Measurements from ENCODE around the gene ARRDC4.

Gene ARRDC4

GRCh38 chr15:97960364-97961066, at the start of gene ARRDC4:
TSS of gene ARRDC4 (plus strand) at chr15:97960703. CDS start at chr15:97960862, 159 bp downstream.
- TF ChIP-seq SP1 (IDR thresholded peaks at IDR 0.05) (no peak), LEF1 (IDR thresholded peaks at IDR 0.05; ENCODE audit: borderline replicate concordance) (peak; percentile 99), PKNOX1 (IDR thresholded peaks at IDR 0.05) (peak; percentile 85), FOXM1 (IDR thresholded peaks at IDR 0.05; ENCODE audit: borderline replicate concordance) (peak; percentile 83), L3MBTL2 (conservative IDR thresholded peaks at IDR 0.05) (peak; percentile 56)
- ChIA-PET CTCF (no interaction called here), POLR2A (no interaction called here)
- peak; percentile 95 for DNase-seq (ENCODE audit: extremely low spot score)

GRCh38 chr15:97914711-97915110, 45.8 kb upstream of the ARRDC4 start:
- no peak for DNase-seq (ENCODE audit: extremely low spot score)
- CTCF ChIA-PET, result no interaction called here
- POLR2A ChIA-PET, result no interaction called here
- TF ChIP-seq TARDBP (IDR thresholded peaks at IDR 0.05), result no peak

- TF ChIP-seq SP1 (IDR thresholded peaks at IDR 0.05) (no peak), CTBP1 (IDR thresholded peaks at IDR 0.05; ENCODE audit: borderline replicate concordance) (no peak), FOXA1 (IDR thresholded peaks at IDR 0.05) (no peak)
- POLR2A ChIA-PET, result no interaction called here
- CTCF ChIA-PET, result no interaction called here
- DNase-seq (ENCODE audit: extremely low spot score), result no peak
Observed at GRCh38 chr15:97915261-97915660, 45.2 kb upstream of the ARRDC4 start.

GRCh38 chr15:97921296-97921865, 39.1 kb upstream of the ARRDC4 start:
- CTCF ChIA-PET, result no interaction called here
- no peak for DNase-seq (ENCODE audit: extremely low spot score)
- TF ChIP-seq PKNOX1 (IDR thresholded peaks at IDR 0.05), result no peak
- no peak for TF ChIP-seq ELF4 (IDR thresholded peaks at IDR 0.05)
- TF ChIP-seq LEF1 (IDR thresholded peaks at IDR 0.05; ENCODE audit: borderline replicate concordance), result no peak
- no peak for TF ChIP-seq CTBP1 (IDR thresholded peaks at IDR 0.05; ENCODE audit: borderline replicate concordance)
- TF ChIP-seq NFRKB (IDR thresholded peaks at IDR 0.05), result no peak
- no peak for TF ChIP-seq TARDBP (IDR thresholded peaks at IDR 0.05)
- TF ChIP-seq L3MBTL2 (conservative IDR thresholded peaks at IDR 0.05), result no peak
- POLR2A ChIA-PET, result no interaction called here

GRCh38 chr15:97929456-97930229, 30.9 kb upstream of the ARRDC4 start:
- no peak for DNase-seq (ENCODE audit: extremely low spot score)
- POLR2A ChIA-PET, result no interaction called here
- TF ChIP-seq FOXM1 (IDR thresholded peaks at IDR 0.05; ENCODE audit: borderline replicate concordance) (no peak), BHLHE40 (IDR thresholded peaks at IDR 0.05; ENCODE audit: borderline replicate concordance) (no peak)
- CTCF ChIA-PET, result no interaction called here

- no peak for DNase-seq (ENCODE audit: extremely low spot score)
- CTCF ChIA-PET, result no interaction called here
- TF ChIP-seq PKNOX1 (IDR thresholded peaks at IDR 0.05) (no peak), FOXK2 (IDR thresholded peaks at IDR 0.05) (no peak), L3MBTL2 (conservative IDR thresholded peaks at IDR 0.05) (no peak), HDGF (IDR thresholded peaks at IDR 0.05; ENCODE audit: borderline replicate concordance) (no peak), FOXM1 (IDR thresholded peaks at IDR 0.05; ENCODE audit: borderline replicate concordance) (no peak), TARDBP (IDR thresholded peaks at IDR 0.05) (no peak), CTBP1 (IDR thresholded peaks at IDR 0.05; ENCODE audit: borderline replicate concordance) (no peak), NFRKB (IDR thresholded peaks at IDR 0.05) (no peak), ZNF384 (IDR thresholded peaks at IDR 0.05) (no peak), SP1 (IDR thresholded peaks at IDR 0.05) (no peak), LEF1 (IDR thresholded peaks at IDR 0.05; ENCODE audit: borderline replicate concordance) (no peak), ARNT (IDR thresholded peaks at IDR 0.05) (no peak), SUZ12 (IDR thresholded peaks at IDR 0.05) (no peak), BHLHE40 (IDR thresholded peaks at IDR 0.05; ENCODE audit: borderline replicate concordance) (no peak), ELF4 (IDR thresholded peaks at IDR 0.05) (no peak), FOXA1 (IDR thresholded peaks at IDR 0.05) (no peak)
- POLR2A ChIA-PET, result no interaction called here
Observed at GRCh38 chr15:97930230-97930629, 30.3 kb upstream of the ARRDC4 start.

- CTCF ChIA-PET, result no interaction called here
- no peak for TF ChIP-seq BHLHE40 (IDR thresholded peaks at IDR 0.05; ENCODE audit: borderline replicate concordance)
- no peak for TF ChIP-seq ARNT (IDR thresholded peaks at IDR 0.05)
- no peak for TF ChIP-seq FOXK2 (IDR thresholded peaks at IDR 0.05)
- TF ChIP-seq TARDBP (IDR thresholded peaks at IDR 0.05), result no peak
- TF ChIP-seq LEF1 (IDR thresholded peaks at IDR 0.05; ENCODE audit: borderline replicate concordance), result no peak
- POLR2A ChIA-PET, result no interaction called here
- DNase-seq (ENCODE audit: extremely low spot score), result no peak
Observed at GRCh38 chr15:97931314-97931713, 29.2 kb upstream of the ARRDC4 start.

All from HEK293T (cell line).